Raji (cell line): ENCODE data around the gene GPR141.

Experiments
- POLR2A ChIP-seq: IDR thresholded peaks from 2 replicates; pipeline ENCODE4 v1.6.1; 2011; ENCODE audit warnings: low read depth, low read length, control low read depth; ENCODE audit not compliant: insufficient read depth

GPR141 gene

GRCh38 chr7:37670436-37670835 is 13.1 kb upstream of the GPR141 start:
- no peak for TF ChIP-seq POLR2A

GRCh38 chr7:37671876-37672275 is 11.7 kb upstream of the GPR141 start:
- TF ChIP-seq POLR2A = no peak

GRCh38 chr7:37672926-37673325 is 10.6 kb upstream of the GPR141 start:
- TF ChIP-seq POLR2A = no peak

- TF ChIP-seq POLR2A = no peak
These were observed 10.0 kb upstream of the GPR141 start for GRCh38 chr7:37673523-37673922.

GRCh38 chr7:37674531-37674930 is 9.0 kb upstream of the GPR141 start:
- TF ChIP-seq POLR2A = no peak

GRCh38 chr7:37675749-37676148 is 7.8 kb upstream of the GPR141 start:
- no peak for TF ChIP-seq POLR2A

GRCh38 chr7:37684927-37685326 is 1.4 kb downstream of the GPR141 start:
- no peak for TF ChIP-seq POLR2A

- TF ChIP-seq POLR2A = no peak
These were observed 3.2 kb downstream of the GPR141 start for GRCh38 chr7:37686556-37687345.

GRCh38 chr7:37690206-37690605 is 6.6 kb downstream of the GPR141 start:
- TF ChIP-seq POLR2A = no peak

GRCh38 chr7:37694208-37695094 is 10.9 kb downstream of the GPR141 start:
- TF ChIP-seq POLR2A = no peak

GRCh38 chr7:37698276-37698675 is 14.7 kb downstream of the GPR141 start:
- TF ChIP-seq POLR2A = no peak

GRCh38 chr7:37698782-37699181 is 15.2 kb downstream of the GPR141 start:
- TF ChIP-seq POLR2A = no peak

GRCh38 chr7:37701769-37702168 is 18.2 kb downstream of the GPR141 start:
- TF ChIP-seq POLR2A = no peak

GRCh38 chr7:37703361-37703760 is 19.8 kb downstream of the GPR141 start:
- no peak for TF ChIP-seq POLR2A

GRCh38 chr7:37705976-37706375 is 22.4 kb downstream of the GPR141 start:
- TF ChIP-seq POLR2A = no peak

GRCh38 chr7:37706804-37707203 is 23.2 kb downstream of the GPR141 start:
- no peak for TF ChIP-seq POLR2A
